Frontal cortex (tissue), 4 donors: ENCODE data around the gene SERPINC1. TPM values are rescaled to one million over a fixed set of nuclear protein-coding genes. Genes with fewer than 3 reads are reported as not detected.
"Not testable (repeated sequence)": the region's sequence is repeated elsewhere in the genome, so short reads cannot be mapped to it uniquely, and the experiment has no call there.

Experiments used
- DNase-seq, 2 donors: peaks; one replicate each; pipeline ENCODE4 v3.0.0; 2012; ENCODE audit warnings: low spot score in 2 of 2
- FAIRE-seq: peaks from 2 replicates; lab custom pipeline; 2012; peaks lifted over from hg19 to GRCh38; lab: Jason Lieb, UNC
- total RNA-seq: library from RNA; depleted of rRNA; stranded (reverse); fragments of >200 nt; gene quantifications from one replicate; pipeline ENCODE4 v1.2.3, GENCODE V29; 2014
- donor health status: control.
- donor health status: control.
- donor health status: control.

Gene SERPINC1
- total RNA-seq, 1 donor from 2014 or later: not detected

DNA sequence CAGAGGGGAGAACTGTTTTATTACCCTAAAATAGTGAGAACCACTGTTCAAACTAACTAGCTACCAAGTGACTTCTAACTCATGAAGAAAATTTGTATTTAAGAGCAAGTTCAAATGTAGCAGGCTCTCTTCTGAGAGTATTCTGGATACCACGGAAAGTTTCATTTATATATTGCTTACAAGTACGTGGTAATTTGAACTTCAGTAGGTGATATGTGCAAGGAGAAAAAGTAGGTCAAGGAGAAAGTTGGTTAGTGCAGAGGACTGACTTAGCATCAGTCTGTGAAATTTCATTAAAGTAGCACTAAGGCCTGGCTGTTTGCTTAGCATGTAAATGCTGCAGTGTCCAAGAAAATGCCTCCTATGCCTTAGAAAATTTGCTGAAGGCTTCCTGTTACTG lies 16.7 kb downstream of the SERPINC1 start:
- FAIRE-seq (no peak), DNase-seq (no peak)

DNA sequence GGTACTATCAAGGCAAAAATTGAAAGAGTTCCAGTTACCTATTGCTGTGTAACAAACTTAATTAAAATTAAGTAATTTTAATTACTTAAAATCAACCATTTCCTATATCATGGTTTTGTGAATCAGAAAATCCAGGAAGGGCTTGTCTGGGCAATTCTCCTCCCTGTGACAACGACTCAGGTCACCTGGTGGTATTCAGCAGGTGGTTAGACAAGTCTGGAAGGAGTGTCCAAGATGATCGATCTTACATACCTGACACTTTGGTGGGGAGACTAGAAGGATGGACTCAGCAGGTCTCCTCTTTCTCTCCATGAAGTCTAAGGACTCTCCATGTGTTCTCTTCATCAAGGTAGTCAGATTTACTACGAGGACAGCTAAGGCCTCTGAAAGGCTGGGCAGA lies 22.9 kb downstream of the SERPINC1 start:
- no peak for DNase-seq
- FAIRE-seq: no peak

DNA sequence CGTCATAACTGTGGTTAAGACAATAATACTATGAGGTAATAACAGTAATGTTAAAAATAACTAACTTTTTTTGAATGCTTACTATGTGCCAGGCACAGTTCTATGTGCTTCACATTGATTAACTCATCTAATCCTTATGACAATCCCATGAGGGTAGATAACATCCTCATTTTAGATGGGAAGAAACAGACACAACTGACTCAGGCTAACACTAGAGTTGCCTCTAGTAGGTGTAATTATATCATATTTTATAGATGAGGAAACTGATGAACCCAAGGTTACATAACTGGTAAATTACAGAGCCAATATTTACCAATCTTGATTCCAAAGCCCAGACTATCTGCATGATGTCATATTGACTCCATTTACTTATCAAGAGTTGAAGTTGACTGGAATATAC lies 23.5 kb downstream of the SERPINC1 start:
- DNase-seq (no peak), FAIRE-seq (no peak)

DNA sequence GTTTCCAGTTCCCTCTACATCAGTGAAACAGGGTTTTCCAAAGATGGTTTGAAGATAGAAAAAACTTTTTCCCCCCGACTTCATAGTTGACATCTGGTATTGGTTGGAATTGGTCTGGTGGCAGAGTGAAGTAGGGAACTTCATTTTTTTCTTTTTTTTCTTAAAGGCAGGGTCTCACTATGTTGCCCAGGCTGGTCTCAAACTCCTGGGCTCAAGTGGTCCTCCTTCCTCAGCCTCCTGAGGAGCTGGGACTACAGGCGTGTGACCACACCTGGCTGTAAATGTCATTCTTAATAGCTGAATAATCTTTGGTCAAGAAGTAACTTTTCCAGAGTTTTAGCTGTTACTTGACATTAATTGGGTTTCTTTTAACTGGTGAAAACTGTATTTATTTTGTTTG lies 27.2 kb downstream of the SERPINC1 start:
- DNase-seq (no peak), FAIRE-seq (no peak)

DNA sequence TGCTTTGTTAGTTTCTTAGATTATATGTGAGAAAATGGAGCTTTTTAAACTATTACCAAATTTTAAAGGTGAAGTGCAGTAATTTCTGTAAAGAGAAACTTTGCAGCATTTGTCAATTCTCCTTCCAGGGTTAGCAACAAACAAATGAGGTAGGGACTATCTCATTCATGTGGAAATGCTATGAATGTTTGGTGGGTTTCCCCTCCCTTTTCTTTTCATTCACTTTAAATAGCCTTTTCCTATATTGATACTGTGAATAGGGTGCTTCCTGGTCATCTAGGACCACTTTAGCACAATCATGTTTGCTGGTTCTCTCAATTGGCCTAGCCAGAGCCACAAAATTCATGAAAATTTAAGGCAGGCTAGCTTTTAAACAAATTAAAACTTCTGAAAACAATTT lies 28.4 kb downstream of the SERPINC1 start:
- DNase-seq (no peak), FAIRE-seq (no peak)

DNA sequence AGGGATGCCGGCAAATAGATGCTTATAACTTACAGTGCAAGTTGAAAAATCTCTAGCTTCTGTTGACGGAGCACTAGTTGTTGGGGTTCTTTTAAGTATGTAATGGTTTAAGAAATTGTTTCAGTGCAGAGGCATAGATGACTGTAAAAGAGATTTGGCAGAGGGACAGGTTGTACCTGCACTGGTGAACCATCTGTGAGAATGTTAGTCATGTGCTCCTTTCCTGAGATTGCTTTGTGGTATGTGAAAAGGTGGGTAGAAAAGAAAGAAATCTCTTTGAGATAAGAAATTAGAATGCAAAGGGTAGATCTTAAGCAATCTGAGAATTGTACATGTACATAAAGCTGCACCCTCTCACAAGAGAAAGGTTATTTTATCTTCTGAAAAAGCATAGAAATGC lies 29.5 kb downstream of the SERPINC1 start:
- FAIRE-seq (no peak), DNase-seq (no peak)

DNA sequence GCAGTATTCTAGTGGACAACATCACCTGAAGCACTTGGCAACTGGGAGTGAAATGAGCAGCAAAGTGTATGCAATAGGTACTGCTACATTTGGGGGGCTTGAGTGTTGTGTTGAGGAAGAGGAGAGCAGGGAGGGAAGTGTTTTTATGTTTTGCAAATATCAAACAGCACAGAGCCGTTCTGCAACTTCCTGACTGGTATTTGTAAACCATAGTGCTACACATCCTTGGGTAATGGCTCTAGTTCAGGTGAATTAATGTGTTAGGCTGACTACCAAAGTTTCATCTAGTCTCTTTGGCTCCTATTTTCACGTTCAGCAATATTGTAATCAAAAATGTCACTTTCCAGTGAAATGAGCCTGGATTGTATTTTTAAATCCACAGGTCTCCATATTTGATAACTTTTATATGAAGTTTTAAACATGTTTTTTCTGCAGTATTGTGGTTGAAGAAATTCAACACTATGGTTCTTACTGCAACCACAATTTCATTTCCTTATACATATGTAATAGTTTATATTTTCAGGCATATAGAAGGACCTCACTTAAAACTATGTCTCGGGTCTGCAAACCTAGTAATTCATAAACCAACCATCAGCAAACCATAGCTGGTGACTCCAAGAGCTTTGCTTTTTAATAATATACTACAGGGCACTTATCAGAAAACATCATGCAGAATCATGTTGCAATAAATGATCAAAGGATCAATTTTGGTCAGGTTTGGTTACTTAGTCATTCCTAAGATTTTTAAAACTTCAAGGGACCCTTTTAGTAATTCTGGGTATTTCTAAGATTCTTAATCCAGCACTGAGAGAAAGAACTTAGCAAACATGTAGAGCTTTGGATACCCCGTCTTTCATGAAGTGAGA lies 30.1 kb downstream of the SERPINC1 start:
- DNase-seq (no peak), FAIRE-seq (no peak)

DNA sequence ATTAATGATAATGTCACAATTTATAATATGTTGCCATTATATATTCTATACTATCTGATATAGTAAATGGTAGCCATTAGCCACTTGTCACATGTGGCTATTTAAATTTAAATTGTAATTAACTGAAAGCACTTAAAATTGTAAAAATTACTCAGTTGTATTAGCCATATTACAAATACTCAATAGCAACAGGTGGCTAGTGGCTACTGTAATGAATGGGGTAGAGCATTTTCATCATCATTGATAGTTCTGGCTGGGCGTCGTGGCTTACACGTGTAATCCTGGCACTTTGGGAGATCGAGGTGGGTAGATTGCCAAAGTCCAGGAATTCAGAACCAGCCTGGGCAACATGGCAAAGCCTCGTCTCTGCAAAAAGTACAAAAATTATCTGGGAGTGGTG lies 32.4 kb downstream of the SERPINC1 start:
- no peak for FAIRE-seq
- DNase-seq: no peak

DNA sequence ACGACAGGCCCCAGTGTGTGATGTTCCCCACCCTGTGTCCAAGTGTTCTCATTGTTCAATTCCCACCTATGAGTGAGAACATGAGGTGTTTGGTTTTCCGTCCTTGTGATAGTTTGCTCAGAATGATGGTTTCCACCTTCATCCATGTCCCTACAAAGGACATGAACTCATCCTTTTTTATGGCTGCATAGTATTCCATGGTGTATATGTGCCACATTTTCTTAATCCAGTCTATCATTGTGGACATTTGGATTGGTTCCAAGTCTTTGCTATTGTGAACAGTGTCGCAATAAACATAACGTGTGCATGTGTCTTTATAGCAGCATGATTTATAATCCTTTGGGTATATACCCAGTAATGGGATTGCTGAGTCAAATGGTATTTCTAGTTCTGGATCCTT lies 36.0 kb downstream of the SERPINC1 start:
- DNase-seq, FAIRE-seq: not testable (repeated sequence)

DNA sequence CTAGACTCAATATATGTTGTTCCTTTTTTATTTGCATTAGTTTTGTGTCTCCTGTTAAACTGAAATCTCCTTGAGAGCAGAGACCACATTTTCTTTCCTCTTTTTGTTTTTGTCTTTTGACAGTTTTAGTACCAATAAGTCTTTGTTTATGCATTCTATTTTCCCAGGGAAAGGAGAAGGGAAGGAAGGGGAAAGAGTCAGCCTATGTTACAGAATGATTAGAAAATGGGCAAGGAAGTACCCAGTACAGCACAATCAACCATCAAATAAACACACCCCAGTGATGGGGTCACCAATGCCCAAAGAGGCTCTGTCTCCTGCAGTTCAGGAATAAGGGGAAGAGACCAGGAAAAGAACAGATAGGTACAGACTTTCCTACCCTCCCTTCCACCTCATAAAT lies 38.9 kb downstream of the SERPINC1 start:
- DNase-seq: no peak
- FAIRE-seq: no peak

DNA sequence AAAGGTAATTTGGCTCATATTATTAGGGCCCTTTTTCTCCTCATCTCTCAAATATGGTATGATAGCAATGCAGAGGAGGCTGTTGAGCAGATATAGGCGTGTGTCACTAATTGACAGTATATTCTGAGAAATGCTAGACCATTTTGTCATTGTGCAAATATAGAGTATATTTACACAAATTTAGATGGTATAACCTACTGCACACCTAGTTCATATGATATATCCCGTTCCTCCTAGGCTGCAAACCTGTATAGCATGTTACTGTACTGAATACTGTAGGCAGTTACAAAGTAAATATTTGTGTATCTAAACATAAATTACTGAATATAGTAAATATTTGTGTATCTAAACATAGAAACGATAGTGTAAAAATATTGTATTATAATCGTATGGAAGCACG lies 40.4 kb downstream of the SERPINC1 start:
- FAIRE-seq: no peak
- DNase-seq: no peak

DNA sequence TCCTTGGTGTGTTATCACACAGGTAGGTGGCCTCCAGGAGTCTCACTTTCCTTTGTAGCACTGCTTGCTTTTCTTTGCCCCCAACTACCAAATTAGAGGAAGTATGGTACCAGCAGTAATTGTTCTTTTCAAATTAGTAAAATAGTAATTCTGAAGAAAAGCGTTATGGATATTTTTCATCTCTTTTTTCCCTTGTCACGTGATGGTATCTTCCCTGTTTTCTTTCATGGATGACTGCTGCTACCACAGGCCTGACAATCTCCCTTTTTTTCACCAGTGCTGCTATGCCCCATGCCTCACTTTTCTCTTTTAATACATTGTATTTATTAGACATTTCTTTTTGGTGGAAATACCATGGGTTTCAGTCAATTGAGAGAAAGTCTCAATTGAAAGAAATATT lies 45.6 kb downstream of the SERPINC1 start:
- DNase-seq: no peak
- FAIRE-seq: no peak

DNA sequence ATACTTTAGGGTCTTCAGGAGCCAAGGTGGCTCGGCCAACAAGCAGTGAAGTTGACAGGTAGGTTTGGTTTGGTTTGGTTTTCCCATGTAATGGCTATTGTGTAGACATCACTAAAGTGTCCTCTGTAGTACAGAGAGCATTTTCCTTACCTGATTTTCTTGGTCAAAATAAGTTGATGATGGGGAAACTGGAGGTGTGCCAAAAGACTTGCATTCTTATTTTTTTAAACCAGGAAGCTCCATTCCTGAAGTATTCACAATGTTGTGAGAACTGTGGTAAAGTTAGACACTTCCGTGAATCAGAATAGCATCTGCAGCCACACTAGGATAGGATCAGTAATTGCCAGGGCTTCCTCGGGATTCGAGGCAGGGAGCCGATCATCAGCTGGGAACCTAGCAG lies 46.0 kb downstream of the SERPINC1 start:
- FAIRE-seq: no peak
- DNase-seq: no peak

DNA sequence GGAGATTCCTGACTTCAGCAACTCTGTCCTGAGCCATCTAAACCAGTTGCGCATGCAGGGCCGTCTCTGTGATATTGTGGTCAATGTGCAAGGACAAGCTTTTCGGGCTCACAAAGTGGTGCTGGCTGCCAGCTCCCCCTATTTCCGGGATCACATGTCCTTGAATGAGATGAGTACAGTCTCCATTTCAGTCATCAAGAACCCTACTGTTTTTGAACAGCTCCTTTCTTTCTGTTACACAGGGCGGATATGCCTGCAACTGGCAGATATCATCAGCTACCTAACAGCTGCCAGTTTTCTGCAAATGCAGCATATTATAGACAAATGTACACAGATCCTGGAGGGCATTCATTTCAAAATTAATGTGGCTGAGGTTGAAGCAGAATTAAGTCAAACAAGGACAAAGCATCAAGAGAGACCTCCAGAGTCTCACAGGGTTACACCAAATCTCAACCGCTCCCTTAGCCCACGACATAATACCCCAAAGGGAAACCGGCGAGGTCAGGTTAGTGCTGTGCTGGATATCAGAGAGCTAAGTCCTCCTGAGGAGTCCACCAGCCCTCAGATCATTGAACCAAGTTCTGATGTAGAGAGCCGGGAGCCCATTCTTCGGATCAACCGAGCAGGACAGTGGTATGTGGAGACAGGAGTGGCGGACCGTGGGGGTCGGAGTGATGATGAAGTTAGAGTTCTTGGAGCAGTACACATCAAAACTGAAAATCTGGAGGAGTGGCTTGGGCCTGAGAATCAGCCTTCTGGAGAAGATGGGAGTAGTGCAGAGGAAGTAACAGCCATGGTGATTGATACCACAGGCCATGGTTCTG lies 46.7 kb downstream of the SERPINC1 start:
- DNase-seq: no peak

DNA sequence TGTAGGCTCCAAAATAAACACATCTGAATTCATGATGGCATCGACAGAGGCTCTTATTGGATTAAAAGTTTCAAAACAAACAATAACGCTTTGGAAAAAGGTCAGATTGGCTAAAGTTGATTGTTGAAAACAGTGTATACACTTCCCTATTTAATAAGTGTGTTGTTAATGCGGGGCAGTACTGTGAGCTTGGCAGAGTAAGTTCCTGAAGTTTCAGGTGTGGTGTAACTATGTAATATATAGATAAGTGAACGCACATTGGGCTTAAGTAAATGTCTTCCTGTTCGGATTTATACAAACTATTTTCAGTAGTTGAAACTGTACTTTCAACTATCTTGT lies 48.1 kb downstream of the SERPINC1 start:
- DNase-seq (no peak), FAIRE-seq (no peak)

More for the DNA sequence above, 46.7 kb downstream of the SERPINC1 start:
- FAIRE-seq: no peak

DNA sequence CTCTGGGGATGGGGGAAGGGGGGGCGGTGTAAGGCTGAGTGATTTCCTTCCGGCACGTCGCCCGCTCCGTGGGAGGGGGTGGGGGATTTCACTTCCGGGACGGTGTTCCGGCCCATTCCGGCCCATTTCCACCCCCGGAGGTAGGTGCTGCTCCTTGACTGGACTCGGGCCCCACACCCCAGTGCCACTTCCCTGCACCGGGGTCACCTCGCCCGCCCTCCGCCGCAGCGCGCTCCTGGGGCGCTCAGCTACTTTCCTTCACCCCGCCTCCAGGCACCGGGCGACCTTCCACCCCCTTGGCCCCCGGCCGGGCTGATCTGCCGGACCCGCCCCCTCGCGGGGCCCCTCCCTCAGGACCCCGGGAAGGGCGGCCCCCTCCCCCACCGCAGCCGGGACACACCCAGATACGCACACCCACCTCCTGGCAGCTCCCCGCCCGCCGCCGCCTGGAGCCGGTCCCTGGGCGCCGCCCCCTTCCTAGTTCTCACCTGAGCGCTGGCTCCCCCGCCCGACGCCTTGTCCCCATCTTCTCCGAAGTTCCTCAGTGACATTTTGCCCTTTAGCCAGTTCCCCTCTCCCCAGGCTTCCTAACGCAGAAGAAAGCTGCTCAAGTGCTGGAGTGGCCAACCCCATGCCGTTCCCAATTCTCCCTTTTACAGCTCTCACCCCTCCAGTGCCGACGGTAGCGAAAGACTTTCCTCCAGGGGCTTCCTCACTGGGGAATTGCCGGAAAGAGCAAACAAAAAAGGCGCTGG lies 48.7 kb downstream of the SERPINC1 start, which contains the start of gene ZBTB37:
ZBTB37 (plus strand) TSS at position 115 of the 755 bp plus-strand sequence. CDS start 1,846 bp downstream, outside the sequence.
- no peak for FAIRE-seq
- no peak for DNase-seq

DNA sequence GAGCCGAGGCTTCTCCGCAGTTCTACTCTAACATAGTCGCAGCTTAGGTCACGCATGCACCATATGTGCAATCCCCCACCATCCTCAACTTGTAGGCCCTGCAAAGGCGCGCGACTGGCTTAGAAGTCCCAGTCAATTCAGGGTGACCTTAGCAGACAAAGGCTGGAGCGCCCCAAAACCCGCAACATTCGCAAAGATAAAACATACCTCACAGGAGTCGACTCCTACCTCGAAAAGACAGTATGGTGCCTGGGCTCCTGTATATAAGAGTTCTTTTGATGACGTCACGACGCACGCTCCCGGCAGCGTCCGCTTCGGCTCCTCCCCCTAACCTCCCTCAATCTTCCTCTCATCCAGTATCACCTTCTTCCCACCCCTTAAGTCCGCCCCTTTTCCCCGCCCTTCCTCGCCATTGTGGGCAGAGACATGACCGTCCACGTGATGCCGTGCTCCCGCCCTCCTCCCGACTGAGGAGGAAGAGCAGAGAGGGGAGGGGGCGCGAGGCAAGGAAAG lies 49.3 kb downstream of the SERPINC1 start, which contains the start of gene GAS5:
GAS5 (minus strand) TSS at position 237 of the 513 bp plus-strand sequence.
- FAIRE-seq (no peak), DNase-seq (peak; percentile 85 to 89)

DNA sequence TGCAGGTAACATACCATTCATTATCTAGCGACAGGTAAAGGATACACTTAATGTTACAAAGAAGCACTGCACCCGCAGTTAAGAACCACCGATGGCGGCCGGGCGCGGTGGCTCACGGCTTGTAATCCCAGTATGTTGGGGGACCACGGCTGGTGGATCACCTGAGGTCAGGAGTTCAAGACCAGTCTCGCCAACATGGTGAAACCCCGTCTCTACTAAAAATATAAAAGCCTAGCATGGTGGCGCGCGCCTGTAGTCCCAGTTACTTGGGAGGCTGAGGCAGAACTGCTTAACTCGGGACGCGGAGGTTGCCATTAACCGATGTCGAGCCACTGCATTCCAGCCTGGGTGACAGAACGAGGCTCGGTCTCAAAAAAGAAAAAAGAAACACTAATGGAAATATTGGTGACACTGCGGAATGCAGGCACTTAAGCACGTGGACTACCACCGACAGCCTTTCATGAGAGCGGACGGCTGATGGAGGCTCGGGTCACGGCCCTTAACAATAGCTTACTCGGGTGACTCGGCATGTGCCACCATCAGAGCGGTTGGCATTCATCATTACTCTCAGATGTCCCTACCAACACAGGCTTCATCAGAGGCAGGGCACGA lies 49.9 kb downstream of the SERPINC1 start:
- DNase-seq: no peak
- no peak for FAIRE-seq

DNA sequence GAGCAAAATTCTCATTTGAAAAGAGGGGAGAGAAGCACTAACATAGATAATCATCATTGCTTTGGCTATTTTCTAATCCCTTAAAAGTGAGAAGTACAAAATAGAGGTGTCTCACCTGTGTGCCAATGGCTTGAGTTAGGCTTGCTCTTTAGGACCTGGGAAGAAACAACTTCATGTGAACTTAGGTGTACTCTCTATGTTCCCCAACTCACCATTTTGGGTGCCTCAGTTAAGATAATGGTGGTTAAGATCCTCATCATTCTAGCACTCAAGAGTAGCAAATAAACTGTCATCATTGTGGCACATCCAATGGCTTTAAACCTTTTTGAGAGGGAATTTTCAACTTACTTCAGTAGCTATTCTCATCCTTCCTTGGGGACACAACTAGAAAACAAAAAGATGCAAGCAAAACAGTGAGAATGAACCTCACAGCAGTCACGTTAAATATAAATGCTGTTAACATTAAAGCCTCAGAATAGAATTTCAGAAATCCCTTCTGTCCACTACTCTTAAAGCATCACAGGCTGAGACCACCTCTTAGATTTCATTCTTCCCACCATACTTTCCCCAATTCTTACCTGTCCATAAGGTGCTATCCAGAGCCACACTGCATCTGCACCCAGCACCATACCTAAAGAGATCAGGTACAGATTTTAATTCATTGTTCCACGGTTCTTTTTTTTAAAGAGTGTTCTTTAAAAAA lies 50.6 kb downstream of the SERPINC1 start:
- no peak for FAIRE-seq

More for the DNA sequence above, 50.6 kb downstream of the SERPINC1 start:
- DNase-seq: no peak
